ENCODE data around the gene SMAD2. TPM values are rescaled to one million over a fixed set of nuclear protein-coding genes. Genes with fewer than 3 reads are reported as not detected.

The SMAD2 gene
- total RNA-seq, 1 experiment from 2014 or later, result 129 TPM

DNA sequence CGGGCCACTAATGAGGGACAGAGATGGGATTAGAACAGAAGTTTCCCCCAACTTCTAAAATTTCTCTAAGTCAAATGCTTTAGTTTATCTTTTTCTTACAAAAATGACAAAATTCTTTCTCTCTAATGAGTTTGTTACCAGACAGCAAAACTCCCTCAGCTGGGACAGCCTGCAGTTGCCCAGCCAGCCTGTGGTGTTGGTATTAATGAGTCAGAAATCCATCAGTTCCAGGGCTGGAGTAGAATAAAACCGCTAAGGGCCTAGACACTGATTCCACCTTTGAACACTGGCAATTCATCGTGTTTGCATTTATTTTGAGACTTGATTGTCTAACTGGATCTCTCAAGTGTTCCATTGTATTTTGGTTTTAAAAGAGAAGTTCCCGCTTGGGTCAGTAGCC is 38.3 kb upstream of the SMAD2 start:
- no peaks in the 10 kb centered on the region for H3K36me3 ChIP-seq (ENCODE audit: control insufficient read depth, insufficient read depth, low read length)
- in situ Hi-C loops (cut with HindIII; ENCODE audit: low pct_unique_long_range_greater_than_20kb, low sequenced_read_pairs) (no loop called here), intact Hi-C loops (cut with micrococcal nuclease; ENCODE audit: unreplicated experiment) (no loop called here)
- no peak for ATAC-seq
- no TSS peak for BruUV-seq (replicated peaks)
- no peaks in the 10 kb centered on the region for H3K27me3 ChIP-seq (ENCODE audit: control insufficient read depth, insufficient read depth, low read length)
- H3K4me1 ChIP-seq (ENCODE audit: control insufficient read depth, insufficient read depth, low read length), result no peaks in the 10 kb centered on the region
- no peak for DNase-seq (ENCODE audit: low read depth, low spot score)
- H3K9me3 ChIP-seq (ENCODE audit: control insufficient read depth, insufficient read depth, low read depth, low read length), result no peaks in the 10 kb centered on the region
- no peak overlapping the region for H3K4me3 ChIP-seq (ENCODE audit: low read depth in 2 of 2, low read length in 2 of 2)
- no peak for TF ChIP-seq TCF7L2 (IDR thresholded peaks at IDR 0.05; ENCODE audit: low read depth, low read length)
- no peak for TF ChIP-seq POLR2AphosphoS5 (IDR thresholded peaks at IDR 0.05; ENCODE audit: low read depth, low read length)
- no peak for TF ChIP-seq SIN3A (IDR thresholded peaks at IDR 0.05; ENCODE audit: borderline replicate concordance, insufficient read depth, low read depth, low read length)
- TF ChIP-seq, protein P1, sequence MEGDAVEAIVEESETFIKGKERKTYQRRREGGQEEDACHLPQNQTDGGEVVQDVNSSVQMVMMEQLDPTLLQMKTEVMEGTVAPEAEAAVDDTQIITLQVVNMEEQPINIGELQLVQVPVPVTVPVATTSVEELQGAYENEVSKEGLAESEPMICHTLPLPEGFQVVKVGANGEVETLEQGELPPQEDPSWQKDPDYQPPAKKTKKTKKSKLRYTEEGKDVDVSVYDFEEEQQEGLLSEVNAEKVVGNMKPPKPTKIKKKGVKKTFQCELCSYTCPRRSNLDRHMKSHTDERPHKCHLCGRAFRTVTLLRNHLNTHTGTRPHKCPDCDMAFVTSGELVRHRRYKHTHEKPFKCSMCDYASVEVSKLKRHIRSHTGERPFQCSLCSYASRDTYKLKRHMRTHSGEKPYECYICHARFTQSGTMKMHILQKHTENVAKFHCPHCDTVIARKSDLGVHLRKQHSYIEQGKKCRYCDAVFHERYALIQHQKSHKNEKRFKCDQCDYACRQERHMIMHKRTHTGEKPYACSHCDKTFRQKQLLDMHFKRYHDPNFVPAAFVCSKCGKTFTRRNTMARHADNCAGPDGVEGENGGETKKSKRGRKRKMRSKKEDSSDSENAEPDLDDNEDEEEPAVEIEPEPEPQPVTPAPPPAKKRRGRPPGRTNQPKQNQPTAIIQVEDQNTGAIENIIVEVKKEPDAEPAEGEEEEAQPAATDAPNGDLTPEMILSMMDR (IDR thresholded peaks at IDR 0.05), result no peak
- TF ChIP-seq, protein P2, sequence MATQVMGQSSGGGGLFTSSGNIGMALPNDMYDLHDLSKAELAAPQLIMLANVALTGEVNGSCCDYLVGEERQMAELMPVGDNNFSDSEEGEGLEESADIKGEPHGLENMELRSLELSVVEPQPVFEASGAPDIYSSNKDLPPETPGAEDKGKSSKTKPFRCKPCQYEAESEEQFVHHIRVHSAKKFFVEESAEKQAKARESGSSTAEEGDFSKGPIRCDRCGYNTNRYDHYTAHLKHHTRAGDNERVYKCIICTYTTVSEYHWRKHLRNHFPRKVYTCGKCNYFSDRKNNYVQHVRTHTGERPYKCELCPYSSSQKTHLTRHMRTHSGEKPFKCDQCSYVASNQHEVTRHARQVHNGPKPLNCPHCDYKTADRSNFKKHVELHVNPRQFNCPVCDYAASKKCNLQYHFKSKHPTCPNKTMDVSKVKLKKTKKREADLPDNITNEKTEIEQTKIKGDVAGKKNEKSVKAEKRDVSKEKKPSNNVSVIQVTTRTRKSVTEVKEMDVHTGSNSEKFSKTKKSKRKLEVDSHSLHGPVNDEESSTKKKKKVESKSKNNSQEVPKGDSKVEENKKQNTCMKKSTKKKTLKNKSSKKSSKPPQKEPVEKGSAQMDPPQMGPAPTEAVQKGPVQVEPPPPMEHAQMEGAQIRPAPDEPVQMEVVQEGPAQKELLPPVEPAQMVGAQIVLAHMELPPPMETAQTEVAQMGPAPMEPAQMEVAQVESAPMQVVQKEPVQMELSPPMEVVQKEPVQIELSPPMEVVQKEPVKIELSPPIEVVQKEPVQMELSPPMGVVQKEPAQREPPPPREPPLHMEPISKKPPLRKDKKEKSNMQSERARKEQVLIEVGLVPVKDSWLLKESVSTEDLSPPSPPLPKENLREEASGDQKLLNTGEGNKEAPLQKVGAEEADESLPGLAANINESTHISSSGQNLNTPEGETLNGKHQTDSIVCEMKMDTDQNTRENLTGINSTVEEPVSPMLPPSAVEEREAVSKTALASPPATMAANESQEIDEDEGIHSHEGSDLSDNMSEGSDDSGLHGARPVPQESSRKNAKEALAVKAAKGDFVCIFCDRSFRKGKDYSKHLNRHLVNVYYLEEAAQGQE (IDR thresholded peaks at IDR 0.05; ENCODE audit: insufficient read depth in 1 of 2, low read depth in 2 of 2, low read length in 1 of 2), result no peak
- no peak overlapping the region for H3K27ac ChIP-seq (ENCODE audit: low read length)
- ChIA-PET POLR2A (no interaction called here), CTCF (interaction anchor here (0.5 kb wide), 1 partner anchor 214 kb away, joined by 3 read pairs; no protein-coding TSS in a partner anchor)

DNA sequence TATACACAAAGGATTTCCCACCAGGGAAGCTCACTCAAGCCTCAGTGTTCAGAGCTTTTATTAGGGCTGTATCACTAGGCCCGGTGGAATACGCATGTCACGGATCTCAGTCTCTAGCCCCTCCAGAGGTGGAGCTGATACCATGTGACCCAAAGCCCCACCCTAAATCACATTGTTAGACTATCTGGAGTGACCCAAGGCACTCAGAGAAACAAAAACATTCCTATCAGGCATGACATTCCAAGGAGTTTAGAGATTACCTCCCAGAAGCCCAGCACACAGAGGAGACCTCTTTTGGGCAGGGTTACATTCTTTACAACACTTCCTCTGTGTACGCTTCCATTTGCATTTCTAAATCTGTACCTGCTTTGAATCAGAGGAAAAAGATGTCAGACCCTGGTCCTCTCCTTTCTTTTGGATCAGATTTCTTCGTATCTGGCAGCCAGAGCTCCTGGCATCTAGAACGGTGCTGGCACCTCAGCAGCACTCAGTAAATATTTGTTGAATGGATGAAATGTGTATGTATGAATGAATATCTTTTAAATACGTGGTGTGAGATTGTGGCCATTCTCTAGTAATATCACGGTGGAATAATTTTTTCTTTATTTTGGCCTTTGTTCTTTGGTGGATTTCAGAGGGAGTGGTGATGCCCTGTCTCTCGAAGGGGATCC is 37.7 kb upstream of the SMAD2 start:
- no peak for DNase-seq (ENCODE audit: low read depth, low spot score)
- no peaks in the 10 kb centered on the region for H3K27me3 ChIP-seq (ENCODE audit: control insufficient read depth, insufficient read depth, low read length)
- H3K36me3 ChIP-seq (ENCODE audit: control insufficient read depth, insufficient read depth, low read length), result no peaks in the 10 kb centered on the region
- H3K4me1 ChIP-seq (ENCODE audit: control insufficient read depth, insufficient read depth, low read length), result no peaks in the 10 kb centered on the region
- TF ChIP-seq, protein P1 (IDR thresholded peaks at IDR 0.05), result no peak
- TF ChIP-seq POLR2AphosphoS5 (IDR thresholded peaks at IDR 0.05; ENCODE audit: low read depth, low read length) (no peak), TCF7L2 (IDR thresholded peaks at IDR 0.05; ENCODE audit: low read depth, low read length) (no peak)
- TF ChIP-seq, protein P2 (IDR thresholded peaks at IDR 0.05; ENCODE audit: insufficient read depth in 1 of 2, low read depth in 2 of 2, low read length in 1 of 2), result no peak
- POLR2A ChIA-PET, result interaction anchor here (0.5 kb wide), 1 partner anchor 43 kb away, joined by 3 read pairs; no protein-coding TSS in a partner anchor
- no peak overlapping the region for H3K4me3 ChIP-seq (ENCODE audit: low read depth in 2 of 2, low read length in 2 of 2)
- intact Hi-C loops (cut with micrococcal nuclease; ENCODE audit: unreplicated experiment) (no loop called here), in situ Hi-C loops (cut with HindIII; ENCODE audit: low pct_unique_long_range_greater_than_20kb, low sequenced_read_pairs) (no loop called here)
- BruUV-seq (replicated peaks), result no TSS peak
- no peak for ATAC-seq
- CTCF ChIA-PET, result interaction anchor here (0.5 kb wide), 1 partner anchor 214 kb away, joined by 3 read pairs; no protein-coding TSS in a partner anchor
- no peaks in the 10 kb centered on the region for H3K9me3 ChIP-seq (ENCODE audit: control insufficient read depth, insufficient read depth, low read depth, low read length)
- H3K27ac ChIP-seq (ENCODE audit: low read length), result no peak overlapping the region
